A673 (cell line): ENCODE data around the gene MGMT. TPM values are rescaled to one million over a fixed set of nuclear protein-coding genes. Genes with fewer than 3 reads are reported as not detected.
A peak's percentile ranks its signal among the peaks of the same experiment; 100 is the strongest.

Experiments
- BruUV-seq: library from RNA; stranded (reverse); fragments of 400-500 nt; replicated peaks from 2 replicates; lab custom pipeline; 2021; lab: Mats Ljungman, UMichigan
- CTCF ChIA-PET: fragments of 300-600 bp; sonication (Branson Sonifier 250); formaldehyde crosslinking; loops from one replicate; lab custom pipeline; 2022; ENCODE audit warnings: antibody characterized with exemption; lab: Charles Lee
- POLR2A ChIA-PET: fragments of 300-600 bp; sonication (Branson Sonifier 250); formaldehyde crosslinking; loops from one replicate; lab custom pipeline; 2022; ENCODE audit warnings: antibody characterized with exemption; ENCODE audit not compliant: low non-redundant PET; lab: Charles Lee
- DNase-seq: peaks from one replicate; pipeline ENCODE4 v3.0.0-alpha.2; 2015; ENCODE audit warnings: low spot score
- H3K27ac ChIP-seq: fragments of 200-600 bp; sonication (generic); 2 replicates; pipeline ENCODE4 v1.5.1; 2016; ENCODE audit warnings: mixed run types, low read depth, mild to moderate bottlenecking, mixed read lengths, antibody characterized with exemption, low read length; ENCODE audit not compliant: poor library complexity, severe bottlenecking
- H3K27me3 ChIP-seq: fragments of 200-600 bp; sonication (generic); replicated peaks from 2 replicates; pipeline ENCODE4 v1.6.1; 2017; ENCODE audit warnings: mixed run types, low read depth, mild to moderate bottlenecking, mixed read lengths, antibody characterized with exemption, low read length; ENCODE audit not compliant: insufficient read depth, poor library complexity
- H3K36me3 ChIP-seq: fragments of 200-600 bp; sonication (generic); 2 replicates; pipeline ENCODE4 v1.6.1; 2016; ENCODE audit warnings: mixed run types, mild to moderate bottlenecking, mixed read lengths, antibody characterized with exemption, low read length; ENCODE audit not compliant: insufficient read depth, poor library complexity, severe bottlenecking
- H3K4me1 ChIP-seq: fragments of 200-600 bp; sonication (generic); 2 replicates; pipeline ENCODE4 v1.6.1; 2017; ENCODE audit warnings: mixed run types, mild to moderate bottlenecking, mixed read lengths, antibody characterized with exemption, low read length; ENCODE audit not compliant: insufficient read depth, poor library complexity, severe bottlenecking
- H3K4me3 ChIP-seq: fragments of 200-600 bp; sonication (generic); 2 replicates; pipeline ENCODE4 v1.5.1; 2016; ENCODE audit warnings: low read depth, mixed run types, mild to moderate bottlenecking, mixed read lengths, low read length; ENCODE audit not compliant: poor library complexity, severe bottlenecking
- H3K9me3 ChIP-seq: fragments of 200-600 bp; sonication (generic); 2 replicates; pipeline ENCODE4 v1.6.1; 2016; ENCODE audit warnings: mixed run types, low read depth, mild to moderate bottlenecking, mixed read lengths, antibody characterized with exemption, low read length; ENCODE audit not compliant: poor library complexity, severe bottlenecking
- EZH2 ChIP-seq: fragments of 200-600 bp; sonication (generic); IDR thresholded peaks from 2 replicates; pipeline ENCODE4 v1.6.1; 2017; ENCODE audit warnings: borderline replicate concordance, low read depth, mild to moderate bottlenecking, mixed read lengths, antibody characterized with exemption, low read length; ENCODE audit not compliant: poor library complexity, severe bottlenecking
- intact Hi-C: fragments of 100-400 bp; cut with micrococcal nuclease; formaldehyde crosslinking; loops from one replicate; pipeline ENCODE4 v1.10.0; 2022; ENCODE audit not compliant: unreplicated experiment
- total RNA-seq: library from RNA; stranded (reverse); gene quantifications from 2 replicates; pipeline ENCODE4 v1.2.3, GENCODE V29; 2021
- TF ChIP-seq, protein P1 (sequence below): fragments of 300-800, 200-600 bp; sonication (generic); conservative IDR thresholded peaks from 2 replicates; pipeline ENCODE4 v1.5.1; 2017; ENCODE audit warnings: low read depth, mild to moderate bottlenecking, antibody characterized with exemption, low read length, moderate library complexity, mixed read lengths

The MGMT gene
- total RNA-seq, 1 experiment from 2014 or later = 19.5 TPM

DNA sequence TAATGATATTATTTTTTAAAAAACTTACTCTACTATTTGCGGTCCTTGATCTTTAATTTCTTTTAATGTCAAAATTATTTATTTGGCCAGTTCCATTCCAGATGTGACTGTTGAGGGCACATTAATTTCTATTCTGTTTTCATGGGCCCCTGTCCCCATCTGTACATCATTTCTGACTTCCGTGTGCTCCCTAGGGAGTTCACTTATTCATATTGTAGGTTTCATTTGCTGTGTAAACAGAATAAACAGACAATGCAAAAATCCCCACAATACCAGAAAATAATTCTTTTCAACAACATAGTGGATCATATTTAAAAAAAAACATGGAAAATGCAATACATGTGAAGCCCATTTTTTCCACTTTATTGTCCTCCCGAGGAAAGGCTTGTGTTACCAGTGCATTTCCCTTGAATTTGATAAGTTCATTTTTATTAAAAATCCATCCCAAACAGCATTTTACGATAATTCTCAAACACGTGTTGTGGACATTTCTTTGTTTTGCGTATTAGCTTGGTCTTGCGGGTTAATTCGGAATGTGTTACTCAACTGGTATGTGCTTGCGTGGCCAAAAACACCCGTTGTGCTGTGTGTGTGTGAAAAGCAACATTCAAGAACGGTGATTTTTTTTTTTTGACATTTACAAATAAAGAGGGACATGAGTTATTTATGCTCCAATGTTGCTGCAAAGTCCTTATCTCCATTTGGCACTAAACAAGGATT lies 138.4 kb downstream of the MGMT start:
- ChIA-PET CTCF (no interaction called here), POLR2A (no interaction called here)
- no peak for DNase-seq
- Histone ChIP-seq H3K4me3 (no peak overlapping the region), H3K36me3 (no peaks in the 10 kb centered on the region), H3K27me3 (no peaks in the 10 kb centered on the region), H3K4me1 (peaks cover 8% of the 10 kb centered on the region), H3K27ac (no peak overlapping the region), H3K9me3 (no peaks in the 10 kb centered on the region)
- intact Hi-C loops = no loop called here
- BruUV-seq = no TSS peak
- TF ChIP-seq, protein P1, sequence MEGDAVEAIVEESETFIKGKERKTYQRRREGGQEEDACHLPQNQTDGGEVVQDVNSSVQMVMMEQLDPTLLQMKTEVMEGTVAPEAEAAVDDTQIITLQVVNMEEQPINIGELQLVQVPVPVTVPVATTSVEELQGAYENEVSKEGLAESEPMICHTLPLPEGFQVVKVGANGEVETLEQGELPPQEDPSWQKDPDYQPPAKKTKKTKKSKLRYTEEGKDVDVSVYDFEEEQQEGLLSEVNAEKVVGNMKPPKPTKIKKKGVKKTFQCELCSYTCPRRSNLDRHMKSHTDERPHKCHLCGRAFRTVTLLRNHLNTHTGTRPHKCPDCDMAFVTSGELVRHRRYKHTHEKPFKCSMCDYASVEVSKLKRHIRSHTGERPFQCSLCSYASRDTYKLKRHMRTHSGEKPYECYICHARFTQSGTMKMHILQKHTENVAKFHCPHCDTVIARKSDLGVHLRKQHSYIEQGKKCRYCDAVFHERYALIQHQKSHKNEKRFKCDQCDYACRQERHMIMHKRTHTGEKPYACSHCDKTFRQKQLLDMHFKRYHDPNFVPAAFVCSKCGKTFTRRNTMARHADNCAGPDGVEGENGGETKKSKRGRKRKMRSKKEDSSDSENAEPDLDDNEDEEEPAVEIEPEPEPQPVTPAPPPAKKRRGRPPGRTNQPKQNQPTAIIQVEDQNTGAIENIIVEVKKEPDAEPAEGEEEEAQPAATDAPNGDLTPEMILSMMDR = no peak
- TF ChIP-seq EZH2 = no peak

- BruUV-seq = no TSS peak
- no peak for TF ChIP-seq EZH2
- TF ChIP-seq, protein P1 = no peak
- DNase-seq = peak; percentile 55
- no peak overlapping the region for H3K4me3 ChIP-seq
- CTCF ChIA-PET = no interaction called here
- H3K27me3 ChIP-seq = no peaks in the 10 kb centered on the region
- peaks cover 8% of the 10 kb centered on the region for H3K4me1 ChIP-seq
- no peak overlapping the region for H3K27ac ChIP-seq
- no peaks in the 10 kb centered on the region for H3K36me3 ChIP-seq
- POLR2A ChIA-PET = no interaction called here
- H3K9me3 ChIP-seq = no peaks in the 10 kb centered on the region
- intact Hi-C loops = no loop called here
Measured at GRCh38 chr10:129605986-129606518, 139.0 kb downstream of the MGMT start.

GRCh38 chr10:129607607-129608109 lies 140.6 kb downstream of the MGMT start:
- H3K4me1 ChIP-seq = peaks cover 8% of the 10 kb centered on the region
- H3K36me3 ChIP-seq = no peaks in the 10 kb centered on the region
- no peaks in the 10 kb centered on the region for H3K27me3 ChIP-seq
- TF ChIP-seq, protein P1 = no peak
- TF ChIP-seq EZH2 = no peak
- H3K4me3 ChIP-seq = no peak overlapping the region
- H3K9me3 ChIP-seq = no peaks in the 10 kb centered on the region
- intact Hi-C loops = no loop called here
- ChIA-PET POLR2A (no interaction called here), CTCF (no interaction called here)
- DNase-seq = no peak
- H3K27ac ChIP-seq = no peak overlapping the region
- BruUV-seq = no TSS peak
